Neural progenitor cell (in vitro differentiated cells): ENCODE results near the gene AK6. TPM values are rescaled to one million over a fixed set of nuclear protein-coding genes. Genes with fewer than 3 reads are reported as not detected.

Source experiments
- DNase-seq: peaks from one replicate; pipeline ENCODE4 v3.0.0-alpha.2; 2016; ENCODE audit warnings: low spot score
- H2AFZ ChIP-seq: fragments of 200-600 bp; sonication (generic); replicated peaks from 2 replicates; pipeline ENCODE4 v1.6.1; 2016; ENCODE audit warnings: antibody characterized with exemption
- H3F3A ChIP-seq: fragments of 200-600 bp; sonication (generic); 2 replicates; pipeline ENCODE4 v1.6.1; 2016; ENCODE audit warnings: antibody characterized with exemption, low read depth
- H3K27ac ChIP-seq: fragments of 200-600 bp; sonication (generic); 2 replicates; pipeline ENCODE4 v1.5.1; 2016; ENCODE audit warnings: mild to moderate bottlenecking
- H3K27me3 ChIP-seq: fragments of 200-600 bp; sonication (generic); 2 replicates; pipeline ENCODE4 v1.6.1; 2016; ENCODE audit warnings: mild to moderate bottlenecking, moderate library complexity
- H3K36me3 ChIP-seq: fragments of 200-600 bp; sonication (generic); 2 replicates; pipeline ENCODE4 v1.5.1; 2016
- H3K4me1 ChIP-seq: fragments of 200-600 bp; sonication (generic); 2 replicates; pipeline ENCODE4 v1.6.1; 2016; ENCODE audit warnings: mixed run types
- H3K4me2 ChIP-seq: fragments of 200-600 bp; sonication (generic); 2 replicates; pipeline ENCODE4 v1.6.1; 2016
- H3K4me3 ChIP-seq: fragments of 200-600 bp; sonication (generic); 2 replicates; pipeline ENCODE4 v1.5.1; 2016
- H3K79me2 ChIP-seq: fragments of 200-600 bp; sonication (generic); 2 replicates; pipeline ENCODE4 v1.6.1; 2016; ENCODE audit warnings: low read depth
- H3K9ac ChIP-seq: fragments of 200-600 bp; sonication (generic); 2 replicates; pipeline ENCODE4 v1.6.1; 2016
- H3K9me3 ChIP-seq: fragments of 200-600 bp; sonication (generic); 2 replicates; pipeline ENCODE4 v1.5.1; 2016; ENCODE audit warnings: low read depth
- H4K20me1 ChIP-seq: fragments of 200-600 bp; sonication (generic); 2 replicates; pipeline ENCODE4 v1.6.1; 2016; ENCODE audit warnings: low read depth
- H3K27ac Mint-ChIP-seq: 3 replicates; pipeline ENCODE4 v1.8.0; 2021; ENCODE audit warnings: mixed read lengths
- H3K27me3 Mint-ChIP-seq: 2 replicates; pipeline ENCODE4 v1.8.0; 2022; ENCODE audit warnings: low read depth, mild to moderate bottlenecking, inconsistent platforms, moderate library complexity, mixed read lengths; ENCODE audit not compliant: insufficient read depth
- H3K36me3 Mint-ChIP-seq: 3 replicates; pipeline ENCODE4 v1.8.0; 2021; ENCODE audit warnings: mixed read lengths
- H3K4me1 Mint-ChIP-seq: 3 replicates; pipeline ENCODE4 v1.8.0; 2021; ENCODE audit warnings: mixed read lengths
- H3K4me3 Mint-ChIP-seq: 3 replicates; pipeline ENCODE4 v1.8.0; 2021; ENCODE audit warnings: mild to moderate bottlenecking, moderate library complexity, mixed read lengths
- H3K9me3 Mint-ChIP-seq: 3 replicates; pipeline ENCODE4 v1.8.0; 2020; ENCODE audit warnings: mixed read lengths
- EZH2 ChIP-seq: fragments of 200-600 bp; sonication (generic); IDR thresholded peaks from 2 replicates; pipeline ENCODE4 v1.6.1; 2017; ENCODE audit warnings: antibody characterized with exemption, mild to moderate bottlenecking, moderate library complexity
- EZH2phosphoT487 ChIP-seq: fragments of 200-600 bp; sonication (generic); IDR thresholded peaks from 2 replicates; pipeline ENCODE4 v1.6.1; 2017; ENCODE audit warnings: antibody characterized with exemption
- total RNA-seq: library from RNA; depleted of rRNA; stranded (reverse); fragments of >200 nt; gene quantifications from 2 replicates; pipeline ENCODE4 v1.2.3, GENCODE V29; 2015; ENCODE audit warnings: low replicate concordance
- TF ChIP-seq, protein P1 (sequence below): fragments of 200-600 bp; sonication (generic); IDR thresholded peaks from 2 replicates; pipeline ENCODE4 v1.5.1; 2017; ENCODE audit warnings: antibody characterized with exemption, mild to moderate bottlenecking

The AK6 gene
- total RNA-seq, 1 donor from 2014 or later = 50.4 TPM

DNA sequence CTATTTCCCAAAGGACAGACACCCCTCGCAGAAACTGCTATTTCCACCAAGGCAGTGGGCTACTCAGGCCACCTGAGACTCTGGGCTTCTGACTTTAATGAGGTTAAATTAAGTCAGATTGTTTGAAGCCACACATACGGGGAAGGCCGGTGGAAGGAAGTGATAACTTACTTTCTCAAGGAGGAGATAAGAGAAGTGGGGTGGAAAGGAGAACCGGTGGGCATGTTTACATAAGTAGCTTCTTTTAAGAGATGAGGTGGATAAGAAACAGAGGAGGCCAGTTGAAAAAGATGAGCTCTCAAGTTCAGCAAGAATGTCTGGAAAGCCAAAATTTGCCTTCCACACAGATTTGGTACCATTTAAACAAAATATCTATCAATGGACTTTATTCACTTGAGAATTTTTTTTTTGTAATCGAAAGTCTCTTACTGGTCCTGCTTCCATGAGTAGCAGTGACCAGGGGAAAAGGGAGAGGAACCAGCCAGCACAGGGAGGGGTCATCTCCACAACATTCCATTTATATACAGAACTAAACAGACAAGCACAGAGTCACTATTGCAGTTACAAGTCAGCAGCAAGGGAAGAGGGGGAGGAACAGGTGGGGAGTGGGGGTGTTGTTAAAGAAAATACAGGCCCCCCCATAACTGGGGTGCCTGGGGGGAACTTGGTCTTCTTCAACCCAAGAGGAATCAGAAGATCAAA, 56.7 kb downstream of the AK6 start:
- Mint-ChIP-seq H3K9me3 (peaks cover 14% of the 10 kb centered on the region), H3K27ac (no peak overlapping the region), H3K27me3 (peaks cover 2% of the 10 kb centered on the region), H3K4me1 (peaks cover 3% of the 10 kb centered on the region), H3K4me3 (no peak overlapping the region), H3K36me3 (peaks cover 4% of the 10 kb centered on the region)
- no peaks in the 10 kb centered on the region for H3K27me3 ChIP-seq
- H3K27ac ChIP-seq = no peak overlapping the region
- H3K4me2 ChIP-seq = no peak overlapping the region
- DNase-seq = no peak
- H4K20me1 ChIP-seq = no peaks in the 10 kb centered on the region
- no peak overlapping the region for H2AFZ ChIP-seq
- H3F3A ChIP-seq = no peaks in the 10 kb centered on the region
- no peak overlapping the region for H3K9ac ChIP-seq
- no peaks in the 10 kb centered on the region for H3K79me2 ChIP-seq
- no peaks in the 10 kb centered on the region for H3K36me3 ChIP-seq
- H3K4me1 ChIP-seq = no peaks in the 10 kb centered on the region
- TF ChIP-seq EZH2phosphoT487 (no peak), EZH2 (no peak)
- TF ChIP-seq, protein P1, sequence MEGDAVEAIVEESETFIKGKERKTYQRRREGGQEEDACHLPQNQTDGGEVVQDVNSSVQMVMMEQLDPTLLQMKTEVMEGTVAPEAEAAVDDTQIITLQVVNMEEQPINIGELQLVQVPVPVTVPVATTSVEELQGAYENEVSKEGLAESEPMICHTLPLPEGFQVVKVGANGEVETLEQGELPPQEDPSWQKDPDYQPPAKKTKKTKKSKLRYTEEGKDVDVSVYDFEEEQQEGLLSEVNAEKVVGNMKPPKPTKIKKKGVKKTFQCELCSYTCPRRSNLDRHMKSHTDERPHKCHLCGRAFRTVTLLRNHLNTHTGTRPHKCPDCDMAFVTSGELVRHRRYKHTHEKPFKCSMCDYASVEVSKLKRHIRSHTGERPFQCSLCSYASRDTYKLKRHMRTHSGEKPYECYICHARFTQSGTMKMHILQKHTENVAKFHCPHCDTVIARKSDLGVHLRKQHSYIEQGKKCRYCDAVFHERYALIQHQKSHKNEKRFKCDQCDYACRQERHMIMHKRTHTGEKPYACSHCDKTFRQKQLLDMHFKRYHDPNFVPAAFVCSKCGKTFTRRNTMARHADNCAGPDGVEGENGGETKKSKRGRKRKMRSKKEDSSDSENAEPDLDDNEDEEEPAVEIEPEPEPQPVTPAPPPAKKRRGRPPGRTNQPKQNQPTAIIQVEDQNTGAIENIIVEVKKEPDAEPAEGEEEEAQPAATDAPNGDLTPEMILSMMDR = no peak
- H3K4me3 ChIP-seq = no peak overlapping the region
- no peaks in the 10 kb centered on the region for H3K9me3 ChIP-seq

DNA sequence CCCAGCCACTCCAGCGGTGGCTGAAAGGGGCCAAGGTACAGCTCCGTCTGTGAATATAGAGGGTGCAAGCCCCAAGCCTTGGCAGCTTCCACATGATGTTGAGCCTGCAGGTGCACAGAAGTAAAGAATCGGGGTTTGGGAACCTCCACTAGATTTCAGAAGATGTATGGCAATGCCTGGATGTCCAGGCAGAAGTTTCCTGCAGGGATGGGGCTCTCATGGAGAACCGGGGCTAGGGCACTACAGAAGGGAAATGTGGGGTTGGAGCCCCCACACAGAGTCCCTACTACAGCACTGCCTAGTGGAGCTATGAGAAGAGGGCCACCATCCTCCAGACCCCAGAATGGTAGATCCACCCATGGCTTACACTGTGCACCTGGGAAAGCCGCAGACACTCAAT, 59.9 kb downstream of the AK6 start:
- Mint-ChIP-seq H3K9me3 (peaks cover 18% of the 10 kb centered on the region), H3K4me3 (no peak overlapping the region), H3K27ac (no peak overlapping the region), H3K4me1 (peaks cover 3% of the 10 kb centered on the region), H3K27me3 (peaks cover 2% of the 10 kb centered on the region), H3K36me3 (peaks cover 8% of the 10 kb centered on the region)
- no peaks in the 10 kb centered on the region for H3F3A ChIP-seq
- no peak overlapping the region for H3K9ac ChIP-seq
- H3K79me2 ChIP-seq = no peaks in the 10 kb centered on the region
- no peaks in the 10 kb centered on the region for H3K27me3 ChIP-seq
- H4K20me1 ChIP-seq = no peaks in the 10 kb centered on the region
- H3K4me1 ChIP-seq = no peaks in the 10 kb centered on the region
- H2AFZ ChIP-seq = no peak overlapping the region
- DNase-seq = no peak
- H3K9me3 ChIP-seq = no peaks in the 10 kb centered on the region
- TF ChIP-seq, protein P1 = no peak
- TF ChIP-seq EZH2 (no peak), EZH2phosphoT487 (no peak)
- H3K27ac ChIP-seq = no peak overlapping the region
- no peaks in the 10 kb centered on the region for H3K36me3 ChIP-seq
- no peak overlapping the region for H3K4me2 ChIP-seq
- H3K4me3 ChIP-seq = no peak overlapping the region

- Mint-ChIP-seq H3K4me3 (no peak overlapping the region), H3K4me1 (peaks cover 3% of the 10 kb centered on the region), H3K27ac (no peak overlapping the region), H3K9me3 (peaks cover 18% of the 10 kb centered on the region), H3K36me3 (peaks cover 8% of the 10 kb centered on the region), H3K27me3 (peaks cover 2% of the 10 kb centered on the region)
- Histone ChIP-seq H3K4me1 (no peaks in the 10 kb centered on the region), H3K4me2 (no peak overlapping the region), H2AFZ (no peak overlapping the region), H3K36me3 (no peaks in the 10 kb centered on the region), H3K79me2 (no peaks in the 10 kb centered on the region), H3K27ac (no peak overlapping the region), H3F3A (no peaks in the 10 kb centered on the region), H4K20me1 (no peaks in the 10 kb centered on the region), H3K9ac (no peak overlapping the region), H3K9me3 (no peaks in the 10 kb centered on the region), H3K27me3 (no peaks in the 10 kb centered on the region), H3K4me3 (no peak overlapping the region)
- TF ChIP-seq EZH2 (no peak), EZH2phosphoT487 (no peak)
- TF ChIP-seq, protein P1 = no peak
- DNase-seq = no peak
These were observed 61.2 kb downstream of the AK6 start for GRCh38 chr5:69308046-69308553.
